Astrocyte (in vitro differentiated cells and primary cell): ENCODE data around the gene UBL7. TPM values are rescaled to one million over a fixed set of nuclear protein-coding genes. Genes with fewer than 3 reads are reported as not detected.

Experiments used
- DNase-seq: peaks from one replicate; pipeline ENCODE4 v3.0.0-alpha.2; 2010; ENCODE audit warnings: low read depth
- FAIRE-seq: peaks from 2 replicates; lab custom pipeline; 2011; peaks lifted over from hg19 to GRCh38; lab: Jason Lieb, UNC
- H2AFZ ChIP-seq: 2 replicates; pipeline ENCODE4 v1.6.0; 2012; ENCODE audit warnings: low read depth, low read length, inconsistent platforms
- H3K27ac ChIP-seq: 2 replicates; pipeline ENCODE4 v1.5.1; 2011; ENCODE audit warnings: low read depth, low read length, inconsistent platforms
- H3K27me3 ChIP-seq: 2 replicates; pipeline ENCODE4 v1.6.0; 2011; ENCODE audit warnings: low read length, inconsistent platforms; ENCODE audit not compliant: insufficient read depth
- H3K36me3 ChIP-seq: 2 replicates; pipeline ENCODE4 v1.5.1; 2011; ENCODE audit warnings: low read length, inconsistent platforms; ENCODE audit not compliant: insufficient read depth
- H3K4me1 ChIP-seq: 2 replicates; pipeline ENCODE4 v1.5.1; 2011; ENCODE audit warnings: low read length, inconsistent platforms; ENCODE audit not compliant: insufficient read depth
- H3K4me2 ChIP-seq: 2 replicates; pipeline ENCODE4 v1.6.0; 2012; ENCODE audit warnings: low read length, inconsistent platforms
- H3K4me3 ChIP-seq: 2 replicates; pipeline ENCODE4 v1.5.1; 2011; ENCODE audit warnings: low read depth, mild to moderate bottlenecking, low read length, inconsistent platforms; ENCODE audit not compliant: insufficient read depth
- H3K79me2 ChIP-seq: 2 replicates; pipeline ENCODE4 v1.6.0; 2012; ENCODE audit warnings: mild to moderate bottlenecking, low read length, inconsistent platforms; ENCODE audit not compliant: insufficient read depth
- H3K9ac ChIP-seq: 2 replicates; pipeline ENCODE4 v1.6.0; 2012; ENCODE audit warnings: mild to moderate bottlenecking, low read length, inconsistent platforms
- H3K9me3 ChIP-seq: 2 replicates; pipeline ENCODE4 v1.5.1; 2012; ENCODE audit warnings: low read depth, mild to moderate bottlenecking, low read length, inconsistent platforms; ENCODE audit not compliant: insufficient read depth
- H4K20me1 ChIP-seq: 2 replicates; pipeline ENCODE4 v1.6.0; 2012; ENCODE audit warnings: low read length, inconsistent platforms; ENCODE audit not compliant: insufficient read depth
- H3K27ac Mint-ChIP-seq: one replicate; pipeline ENCODE4 v1.8.0; 2021; ENCODE audit warnings: mild to moderate bottlenecking, mixed read lengths; ENCODE audit not compliant: unreplicated experiment
- H3K27me3 Mint-ChIP-seq: one replicate; pipeline ENCODE4 v1.8.0; 2021; ENCODE audit warnings: low read depth, mixed read lengths; ENCODE audit not compliant: unreplicated experiment
- H3K36me3 Mint-ChIP-seq: one replicate; pipeline ENCODE4 v1.8.0; 2021; ENCODE audit warnings: low read depth, mixed read lengths; ENCODE audit not compliant: unreplicated experiment
- H3K4me1 Mint-ChIP-seq: one replicate; pipeline ENCODE4 v1.8.0; 2021; ENCODE audit warnings: low read depth, mixed read lengths; ENCODE audit not compliant: unreplicated experiment
- H3K4me3 Mint-ChIP-seq: one replicate; pipeline ENCODE4 v1.8.0; 2021; ENCODE audit warnings: mild to moderate bottlenecking, moderate library complexity, mixed read lengths; ENCODE audit not compliant: unreplicated experiment
- H3K9me3 Mint-ChIP-seq: one replicate; pipeline ENCODE4 v1.8.0; 2021; ENCODE audit warnings: mild to moderate bottlenecking, mixed read lengths; ENCODE audit not compliant: unreplicated experiment
- CTCF ChIP-seq: IDR thresholded peaks from 2 replicates; pipeline ENCODE4 v1.5.1; 2011; ENCODE audit warnings: low read depth, mild to moderate bottlenecking, inconsistent platforms, low read length, moderate library complexity; ENCODE audit not compliant: insufficient read depth
- EZH2 ChIP-seq: IDR thresholded peaks from 2 replicates; pipeline ENCODE4 v1.6.1; 2012; ENCODE audit warnings: mild to moderate bottlenecking, low read length, inconsistent platforms; ENCODE audit not compliant: insufficient read depth
- total RNA-seq: library from RNA; stranded (reverse); gene quantifications from 2 replicates; pipeline ENCODE4 v1.2.1, GENCODE V29; 2021

The UBL7 gene
- total RNA-seq, 1 donor from 2014 or later = 40.9 TPM

GRCh38 chr15:74441248-74441941, 19.6 kb downstream of the UBL7 start:
- FAIRE-seq = no peak
- Mint-ChIP-seq H3K4me3 (no peak overlapping the region), H3K27me3 (peaks cover 10% of the 10 kb centered on the region), H3K4me1 (peaks cover 16% of the 10 kb centered on the region), H3K27ac (no peak overlapping the region), H3K9me3 (no peaks in the 10 kb centered on the region), H3K36me3 (peaks cover 20% of the 10 kb centered on the region)
- no peak overlapping the region for H3K9ac ChIP-seq
- TF ChIP-seq CTCF = no peak
- TF ChIP-seq EZH2 = no peak
- no peaks in the 10 kb centered on the region for H3K36me3 ChIP-seq
- H3K27me3 ChIP-seq = no peaks in the 10 kb centered on the region
- no peaks in the 10 kb centered on the region for H3K79me2 ChIP-seq
- H3K4me1 ChIP-seq = peaks cover 10% of the 10 kb centered on the region
- H3K4me2 ChIP-seq = no peak overlapping the region
- no peak overlapping the region for H2AFZ ChIP-seq
- H3K9me3 ChIP-seq = no peaks in the 10 kb centered on the region
- H3K27ac ChIP-seq = no peak overlapping the region
- H3K4me3 ChIP-seq = no peak overlapping the region
- DNase-seq = no peak
- no peaks in the 10 kb centered on the region for H4K20me1 ChIP-seq

- peak overlapping the region; percentile 22 for H3K27ac Mint-ChIP-seq
- H3K27me3 ChIP-seq = no peaks in the 10 kb centered on the region
- H3K4me3 Mint-ChIP-seq = no peak overlapping the region
- peaks cover 20% of the 10 kb centered on the region for H3K27me3 Mint-ChIP-seq
- H3K9me3 Mint-ChIP-seq = no peaks in the 10 kb centered on the region
- no peak for FAIRE-seq
- H3K27ac ChIP-seq = no peak overlapping the region
- H4K20me1 ChIP-seq = no peaks in the 10 kb centered on the region
- H3K79me2 ChIP-seq = peaks cover 11% of the 10 kb centered on the region
- no peak overlapping the region for H3K9ac ChIP-seq
- peaks cover 3% of the 10 kb centered on the region for H3K36me3 Mint-ChIP-seq
- H3K36me3 ChIP-seq = no peaks in the 10 kb centered on the region
- no peak overlapping the region for H3K4me3 ChIP-seq
- TF ChIP-seq CTCF (peak; percentile 92), EZH2 (no peak)
- H2AFZ ChIP-seq = no peak overlapping the region
- H3K9me3 ChIP-seq = no peaks in the 10 kb centered on the region
- DNase-seq = peak; percentile 53
- no peak overlapping the region for H3K4me2 ChIP-seq
- H3K4me1 ChIP-seq = peaks cover 18% of the 10 kb centered on the region
- peaks cover 16% of the 10 kb centered on the region for H3K4me1 Mint-ChIP-seq
Measured at GRCh38 chr15:74438721-74439316, 22.1 kb downstream of the UBL7 start.

GRCh38 chr15:74438206-74438605, 22.8 kb downstream of the UBL7 start:
- no peak for FAIRE-seq
- H3K9me3 Mint-ChIP-seq = no peaks in the 10 kb centered on the region
- H3K4me1 Mint-ChIP-seq = peaks cover 14% of the 10 kb centered on the region
- no peak overlapping the region for H2AFZ ChIP-seq
- no peaks in the 10 kb centered on the region for H4K20me1 ChIP-seq
- H3K27ac Mint-ChIP-seq = no peak overlapping the region
- H3K27me3 ChIP-seq = no peaks in the 10 kb centered on the region
- peaks cover 16% of the 10 kb centered on the region for H3K4me1 ChIP-seq
- H3K9ac ChIP-seq = no peak overlapping the region
- H3K4me3 Mint-ChIP-seq = no peak overlapping the region
- H3K4me2 ChIP-seq = no peak overlapping the region
- H3K36me3 ChIP-seq = no peaks in the 10 kb centered on the region
- peaks cover 20% of the 10 kb centered on the region for H3K27me3 Mint-ChIP-seq
- H3K79me2 ChIP-seq = peaks cover 17% of the 10 kb centered on the region
- no peak for DNase-seq
- H3K4me3 ChIP-seq = no peak overlapping the region
- no peak overlapping the region for H3K27ac ChIP-seq
- TF ChIP-seq CTCF (no peak), EZH2 (no peak)
- no peaks in the 10 kb centered on the region for H3K9me3 ChIP-seq
- peaks cover 2% of the 10 kb centered on the region for H3K36me3 Mint-ChIP-seq
